Tibial artery (tissue), 4 donors: Measurements from ENCODE around the gene MGLL.
"Not testable (repeated sequence)": the region's sequence is repeated elsewhere in the genome, so short reads cannot be mapped to it uniquely, and the experiment has no call there.

Source experiments
- DNase-seq, 2 donors: peaks; one replicate each; pipeline ENCODE4 v3.0.0-alpha.2; 2019
- H3K27ac ChIP-seq, 2 donors: fragments of 200-600 bp; sonication (generic) in 1 of 2; 1 replicate in 1 of 2; 2 replicates in 1 of 2; pipeline ENCODE4 v1.5.1; 2018 to 2019; ENCODE audit warnings: mild to moderate bottlenecking in 1 of 2
- H3K27me3 ChIP-seq, 2 donors: fragments of 200-600 bp; sonication (generic) in 1 of 2; one replicate each; pipeline versions ENCODE4 v1.5.1 to v1.6.0; 2016 to 2019
- H3K36me3 ChIP-seq, 3 donors: fragments of 200-600 bp; sonication (generic) in 2 of 3; one replicate each; pipeline ENCODE4 v1.5.1; 2016 to 2019; ENCODE audit warnings: mild to moderate bottlenecking in 2 of 3
- H3K4me1 ChIP-seq, 4 donors: fragments of 200-600 bp; sonication (generic) in 2 of 4; 1 replicate in 3 of 4; 2 replicates in 1 of 4; pipeline ENCODE4 v1.5.1; 2016 to 2019
- H3K4me3 ChIP-seq, 2 donors: fragments of 200-600 bp; sonication (generic) in 1 of 2; 1 replicate in 1 of 2; 2 replicates in 1 of 2; pipeline ENCODE4 v1.5.1; 2018 to 2019; ENCODE audit warnings: mild to moderate bottlenecking in 2 of 2
- H3K9me3 ChIP-seq, 3 donors: fragments of 200-600 bp; sonication (generic) in 1 of 3; one replicate each; pipeline ENCODE4 v1.5.1; 2016 to 2019
- intact Hi-C: fragments of 100-400 bp; cut with DNase I; formaldehyde crosslinking; loops from one replicate; pipeline ENCODE4 v1.15.0; 2023; ENCODE audit warnings: low total_unique reads
- TF ChIP-seq, protein P1 (sequence below), 2 experiments: fragments of 200-600 bp in 1 of 2; fragments of 450-650 bp in 1 of 2; IDR thresholded peaks; one replicate each; pipeline ENCODE4 v1.5.1; 2017 to 2019; ENCODE audit warnings: antibody characterized with exemption in 2 of 2, mild to moderate bottlenecking in 1 of 2, moderate library complexity in 1 of 2

The MGLL gene

DNA sequence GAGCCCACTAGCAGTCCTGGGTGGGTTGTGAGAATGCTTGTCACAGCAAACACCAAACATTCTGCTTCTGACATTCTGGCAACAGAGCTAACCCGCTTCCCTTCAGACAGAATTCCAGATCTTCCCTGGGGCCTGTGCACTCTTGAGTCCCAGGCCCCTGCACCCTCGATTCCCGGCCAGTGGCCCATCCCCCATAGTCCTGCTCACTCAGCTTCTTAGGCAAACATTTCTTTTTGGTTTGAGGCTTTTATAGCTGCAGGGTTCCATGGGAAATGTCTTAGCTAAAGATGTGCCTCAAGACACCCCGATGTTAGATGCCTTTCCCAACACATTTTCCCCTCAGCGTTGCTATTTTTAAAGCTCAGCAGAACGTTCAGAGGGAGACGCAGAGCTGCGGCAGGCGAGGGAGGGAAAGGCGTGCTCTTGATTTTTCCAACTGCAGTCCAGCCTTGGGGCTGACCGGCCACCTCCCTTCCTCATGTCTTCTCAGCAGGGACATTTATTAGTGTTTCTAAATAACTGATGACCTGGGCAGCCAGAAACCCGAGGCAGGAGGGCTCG is 114.4 kb downstream of the MGLL start:
- intact Hi-C loops: loop anchor here (5.0 kb wide), 1 partner anchor 39 kb away; no protein-coding TSS in a partner anchor
- peaks cover 0 to 80% (median 44%) of the 10 kb centered on the region in 4 donors for H3K4me1 ChIP-seq
- H3K27ac ChIP-seq: peak overlapping the region; percentile 81 to 82
- H3K9me3 ChIP-seq: no peaks in the 10 kb centered on the region
- TF ChIP-seq, protein P1, sequence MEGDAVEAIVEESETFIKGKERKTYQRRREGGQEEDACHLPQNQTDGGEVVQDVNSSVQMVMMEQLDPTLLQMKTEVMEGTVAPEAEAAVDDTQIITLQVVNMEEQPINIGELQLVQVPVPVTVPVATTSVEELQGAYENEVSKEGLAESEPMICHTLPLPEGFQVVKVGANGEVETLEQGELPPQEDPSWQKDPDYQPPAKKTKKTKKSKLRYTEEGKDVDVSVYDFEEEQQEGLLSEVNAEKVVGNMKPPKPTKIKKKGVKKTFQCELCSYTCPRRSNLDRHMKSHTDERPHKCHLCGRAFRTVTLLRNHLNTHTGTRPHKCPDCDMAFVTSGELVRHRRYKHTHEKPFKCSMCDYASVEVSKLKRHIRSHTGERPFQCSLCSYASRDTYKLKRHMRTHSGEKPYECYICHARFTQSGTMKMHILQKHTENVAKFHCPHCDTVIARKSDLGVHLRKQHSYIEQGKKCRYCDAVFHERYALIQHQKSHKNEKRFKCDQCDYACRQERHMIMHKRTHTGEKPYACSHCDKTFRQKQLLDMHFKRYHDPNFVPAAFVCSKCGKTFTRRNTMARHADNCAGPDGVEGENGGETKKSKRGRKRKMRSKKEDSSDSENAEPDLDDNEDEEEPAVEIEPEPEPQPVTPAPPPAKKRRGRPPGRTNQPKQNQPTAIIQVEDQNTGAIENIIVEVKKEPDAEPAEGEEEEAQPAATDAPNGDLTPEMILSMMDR (IDR thresholded peaks at IDR 0.05): no peak
- peak in 1 of 2 donors; percentile 77 for DNase-seq
- H3K36me3 ChIP-seq: no peaks in the 10 kb centered on the region
- H3K4me3 ChIP-seq: no peak overlapping the region
- H3K27me3 ChIP-seq: no peaks in the 10 kb centered on the region

DNA sequence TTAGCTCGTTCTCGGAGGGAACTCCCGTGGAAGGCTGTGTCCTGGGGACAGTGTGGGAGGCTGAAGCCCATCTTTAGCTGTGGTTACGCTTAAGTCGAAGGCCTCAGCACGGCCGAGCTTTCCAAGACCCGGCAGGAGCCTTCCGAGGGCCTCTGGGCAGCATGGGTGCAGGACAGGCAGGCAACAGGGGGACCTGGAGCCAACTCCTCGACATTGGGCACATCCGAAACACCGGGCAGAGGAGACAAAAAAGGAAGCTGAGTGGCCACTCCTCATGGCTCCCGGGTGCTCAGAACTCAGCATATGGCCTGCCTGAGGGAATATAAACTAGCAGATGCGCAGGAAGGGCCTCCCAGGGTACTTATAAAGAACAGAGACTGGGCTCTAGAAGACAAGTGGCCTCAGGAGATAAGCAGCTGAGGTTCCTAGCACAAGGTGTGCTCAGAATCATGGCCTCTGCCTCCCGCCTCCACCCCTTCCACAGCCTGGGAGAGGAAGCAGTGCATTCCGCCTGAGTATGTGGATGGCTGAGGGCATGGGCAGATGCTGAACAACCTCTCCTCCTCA is 115.4 kb downstream of the MGLL start:
- no peaks in the 10 kb centered on the region for H3K27me3 ChIP-seq
- TF ChIP-seq, protein P1 (IDR thresholded peaks at IDR 0.05): no peak
- H3K4me3 ChIP-seq: no peak overlapping the region
- H3K9me3 ChIP-seq: no peaks in the 10 kb centered on the region
- peak overlapping the region; percentile 81 to 82 for H3K27ac ChIP-seq
- peaks cover 3 to 80% (median 49%) of the 10 kb centered on the region in 4 donors for H3K4me1 ChIP-seq
- peak in 1 of 2 donors; percentile 65 for DNase-seq
- intact Hi-C loops: loop anchor here (5.0 kb wide), 1 partner anchor 40 kb away; no protein-coding TSS in a partner anchor
- H3K36me3 ChIP-seq: no peaks in the 10 kb centered on the region

DNA sequence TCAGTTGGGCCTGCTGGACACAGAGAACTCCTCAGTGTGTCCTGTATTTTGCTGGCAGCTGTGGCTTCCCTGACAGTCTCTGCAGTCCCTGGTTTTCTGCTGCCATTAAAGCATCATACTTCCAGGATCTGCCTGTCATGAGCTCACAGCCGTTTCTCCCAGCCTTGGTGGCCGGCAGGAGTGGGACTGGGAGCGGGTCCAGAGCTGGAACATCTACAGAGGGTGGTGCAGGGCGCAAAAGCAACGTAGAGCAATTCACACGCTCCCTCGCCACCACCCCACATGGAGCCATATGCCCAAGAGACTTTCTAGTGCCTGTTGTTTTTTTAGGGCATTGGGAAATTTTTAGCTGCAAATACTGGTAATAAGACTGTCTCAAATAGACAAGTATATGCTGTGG is 116.0 kb downstream of the MGLL start:
- Histone ChIP-seq H3K9me3 (no peaks in the 10 kb centered on the region), H3K4me1 (peaks cover 4 to 82% (median 53%) of the 10 kb centered on the region in 4 donors), H3K27ac (peak overlapping the region; percentile 81 to 82), H3K27me3 (no peaks in the 10 kb centered on the region), H3K4me3 (no peak overlapping the region), H3K36me3 (no peaks in the 10 kb centered on the region)
- intact Hi-C loops: loop anchor here (5.0 kb wide), 1 partner anchor 41 kb away; no protein-coding TSS in a partner anchor
- DNase-seq: peak; percentile 60 to 92
- TF ChIP-seq, protein P1 (IDR thresholded peaks at IDR 0.05): no peak

DNA sequence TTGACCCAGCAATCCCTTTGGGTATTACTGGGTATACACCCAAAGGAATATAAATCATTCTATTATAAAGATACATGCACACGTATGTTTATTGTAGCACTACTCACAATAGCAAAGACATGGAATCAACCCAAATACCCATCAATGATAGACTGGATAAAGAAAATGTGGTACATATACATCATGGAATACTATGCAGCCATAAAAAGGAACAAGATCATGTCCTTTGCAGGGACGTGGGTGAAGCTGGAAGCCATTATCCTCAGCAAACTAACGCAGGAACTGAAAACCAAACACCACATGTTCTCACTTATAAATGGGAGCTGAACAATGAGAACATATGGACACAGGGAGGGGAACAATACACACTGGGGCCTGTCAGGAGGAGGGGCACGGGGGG is 117.5 kb downstream of the MGLL start:
- not testable (repeated sequence) for H3K9me3 ChIP-seq, H3K36me3 ChIP-seq, DNase-seq, H3K4me3 ChIP-seq, H3K27me3 ChIP-seq
- intact Hi-C loops: loop anchor here (5.0 kb wide), 1 partner anchor 42 kb away; no protein-coding TSS in a partner anchor
- peaks cover 4 to 80% (median 48%) of the 10 kb centered on the region in 4 donors for H3K4me1 ChIP-seq
- H3K27ac ChIP-seq: peak overlapping the region; percentile 81 to 82

DNA sequence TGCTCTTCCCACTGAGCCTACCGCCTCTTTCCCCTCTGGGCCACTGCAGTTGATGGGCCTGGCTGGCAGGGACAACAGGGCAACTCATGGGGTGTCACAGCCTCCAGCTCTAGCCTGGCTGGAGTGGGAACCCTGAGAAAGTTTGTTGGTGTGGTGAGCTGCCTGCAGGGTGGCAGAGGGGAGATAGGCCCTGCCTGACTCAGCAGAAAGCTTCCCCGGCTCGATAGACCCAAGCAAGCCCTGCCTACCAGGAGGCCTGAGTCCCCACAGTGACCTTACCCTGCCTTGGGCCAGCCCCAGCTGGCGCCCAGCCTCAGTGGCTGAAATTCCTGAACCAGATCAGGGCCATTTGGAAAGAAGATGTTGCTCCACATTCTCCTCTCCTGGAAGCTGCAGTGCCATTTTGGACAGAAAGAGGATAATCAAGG is 120.2 kb downstream of the MGLL start:
- DNase-seq: peak in 1 of 2 donors; percentile 82
- TF ChIP-seq, protein P1 (IDR thresholded peaks at IDR 0.05): no peak
- Histone ChIP-seq H3K4me3 (no peak overlapping the region), H3K36me3 (no peaks in the 10 kb centered on the region), H3K27ac (peak overlapping the region; percentile 57 to 82), H3K9me3 (no peaks in the 10 kb centered on the region), H3K4me1 (peaks cover 4 to 82% (median 54%) of the 10 kb centered on the region in 4 donors), H3K27me3 (no peaks in the 10 kb centered on the region)
- intact Hi-C loops: no loop called here

DNA sequence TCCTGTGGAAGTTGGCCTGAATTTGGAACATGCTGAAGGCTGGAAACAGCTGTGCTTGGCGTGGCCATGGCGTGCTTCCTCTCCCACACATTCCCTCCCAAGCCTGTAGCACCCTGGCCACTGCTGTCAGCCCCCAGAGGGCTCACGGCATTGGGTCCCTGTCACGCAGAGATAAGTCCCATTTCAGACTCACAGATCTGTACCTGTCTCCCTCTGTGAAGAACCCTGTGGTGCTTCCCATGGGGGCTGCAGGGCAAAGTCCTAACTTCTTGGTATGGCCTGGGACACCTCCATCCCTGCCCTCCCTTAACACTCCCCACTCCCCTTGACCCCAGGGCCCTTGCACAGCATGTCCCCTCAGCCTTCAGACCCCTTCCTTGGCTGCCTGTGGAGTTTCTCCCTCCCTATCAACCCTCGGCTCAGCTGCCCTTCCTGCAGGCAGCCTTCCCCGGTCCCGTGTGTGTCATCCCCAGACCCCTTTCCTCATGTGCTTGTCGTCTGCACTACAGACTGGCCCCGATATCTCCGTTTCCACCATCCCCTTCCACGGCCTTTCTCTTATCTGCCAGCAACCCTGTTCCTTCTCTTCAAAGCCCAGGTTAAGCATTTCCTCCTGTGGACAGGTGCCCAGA is 120.9 kb downstream of the MGLL start:
- no peaks in the 10 kb centered on the region for H3K27me3 ChIP-seq
- peaks cover 7 to 82% (median 57%) of the 10 kb centered on the region in 4 donors for H3K4me1 ChIP-seq
- H3K9me3 ChIP-seq: no peaks in the 10 kb centered on the region
- TF ChIP-seq, protein P1 (IDR thresholded peaks at IDR 0.05): no peak
- DNase-seq: peak in 1 of 2 donors; percentile 61
- intact Hi-C loops: no loop called here
- H3K36me3 ChIP-seq: no peaks in the 10 kb centered on the region
- H3K4me3 ChIP-seq: no peak overlapping the region
- peak overlapping the region; percentile 57 to 82 for H3K27ac ChIP-seq
